HCT116 (cell line): ENCODE results near the gene FHIT.

Source experiments
- EZH2 ChIP-seq: fragments of 200-600 bp; sonication (generic); IDR thresholded peaks from 2 replicates; pipeline ENCODE4 v1.6.1; 2017; ENCODE audit warnings: antibody characterized with exemption, mixed run types
- POLR2A ChIP-seq: IDR thresholded peaks from 2 replicates; pipeline ENCODE4 v1.7.0; 2011; ENCODE audit warnings: borderline replicate concordance; ENCODE audit not compliant: insufficient read depth, insufficient read length; ENCODE audit errors: extremely low read depth
- SIN3A ChIP-seq: IDR thresholded peaks from 2 replicates; pipeline ENCODE4 v1.6.1; 2012; ENCODE audit warnings: low read depth
- YY1 ChIP-seq: IDR thresholded peaks from 2 replicates; pipeline ENCODE4 v1.6.1; 2011; ENCODE audit warnings: low read length, low read depth, moderate library complexity, mild to moderate bottlenecking; ENCODE audit not compliant: insufficient replicate concordance; ENCODE audit errors: extremely low read depth
- ZFX ChIP-seq: fragments of 450-650 bp; IDR thresholded peaks from 2 replicates; pipeline ENCODE4 v1.6.1; 2017
- TF ChIP-seq, protein P1 (sequence below), 3 experiments: fragments of 200-600 bp in 1 of 3; sonication (generic) in 1 of 3; IDR thresholded peaks in 2 of 3; conservative IDR thresholded peaks in 1 of 3; 2 replicates each; pipeline ENCODE4 v1.5.1; 2012 to 2017; ENCODE audit warnings: low read depth in 2 of 3, low read length in 2 of 3, antibody characterized with exemption in 1 of 3, borderline replicate concordance in 1 of 3, control low read depth in 1 of 3, mild to moderate bottlenecking in 1 of 3, mixed read lengths in 1 of 3, mixed run types in 1 of 3, moderate library complexity in 1 of 3; ENCODE audit not compliant: insufficient read depth in 1 of 3
- TF ChIP-seq, protein P2 (sequence below): IDR thresholded peaks from 2 replicates; pipeline ENCODE4 v1.6.1; 2012

DNA sequence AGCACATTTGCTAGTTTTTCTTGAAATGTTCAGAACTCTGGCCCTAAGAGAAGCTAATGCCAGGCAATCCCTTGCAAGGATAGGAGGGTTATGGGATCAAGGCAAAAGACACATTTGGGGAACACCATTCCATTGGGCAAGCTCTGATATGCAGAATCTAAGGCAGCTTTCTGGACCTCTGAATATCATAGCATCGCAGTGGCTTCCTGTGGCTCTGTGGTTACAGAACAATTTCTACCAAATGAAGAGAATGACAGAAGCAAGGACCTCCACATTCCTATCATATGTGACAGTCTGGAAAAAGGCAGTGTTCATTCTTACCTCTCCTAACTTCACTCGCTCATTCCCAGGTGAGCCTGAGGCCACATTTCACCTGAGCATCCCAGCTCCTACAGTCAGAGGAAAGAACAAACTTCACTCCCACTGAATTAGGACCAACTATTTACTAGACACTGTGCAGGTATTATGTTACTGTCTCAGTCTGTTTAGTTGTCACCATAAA lies 1365.3 kb downstream of the FHIT start:
- TF ChIP-seq, protein P1, sequence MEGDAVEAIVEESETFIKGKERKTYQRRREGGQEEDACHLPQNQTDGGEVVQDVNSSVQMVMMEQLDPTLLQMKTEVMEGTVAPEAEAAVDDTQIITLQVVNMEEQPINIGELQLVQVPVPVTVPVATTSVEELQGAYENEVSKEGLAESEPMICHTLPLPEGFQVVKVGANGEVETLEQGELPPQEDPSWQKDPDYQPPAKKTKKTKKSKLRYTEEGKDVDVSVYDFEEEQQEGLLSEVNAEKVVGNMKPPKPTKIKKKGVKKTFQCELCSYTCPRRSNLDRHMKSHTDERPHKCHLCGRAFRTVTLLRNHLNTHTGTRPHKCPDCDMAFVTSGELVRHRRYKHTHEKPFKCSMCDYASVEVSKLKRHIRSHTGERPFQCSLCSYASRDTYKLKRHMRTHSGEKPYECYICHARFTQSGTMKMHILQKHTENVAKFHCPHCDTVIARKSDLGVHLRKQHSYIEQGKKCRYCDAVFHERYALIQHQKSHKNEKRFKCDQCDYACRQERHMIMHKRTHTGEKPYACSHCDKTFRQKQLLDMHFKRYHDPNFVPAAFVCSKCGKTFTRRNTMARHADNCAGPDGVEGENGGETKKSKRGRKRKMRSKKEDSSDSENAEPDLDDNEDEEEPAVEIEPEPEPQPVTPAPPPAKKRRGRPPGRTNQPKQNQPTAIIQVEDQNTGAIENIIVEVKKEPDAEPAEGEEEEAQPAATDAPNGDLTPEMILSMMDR (IDR thresholded peaks at IDR 0.05 in 2 of 3, conservative IDR thresholded peaks at IDR 0.05 in 1 of 3; ENCODE audit: borderline replicate concordance in 1 of 3, insufficient read depth in 1 of 3, low read depth in 2 of 3, low read length in 2 of 3), result no peak
- TF ChIP-seq EZH2 (no peak), YY1 (no peak), POLR2A (no peak), SIN3A (no peak), ZFX (no peak)
- TF ChIP-seq, protein P2, sequence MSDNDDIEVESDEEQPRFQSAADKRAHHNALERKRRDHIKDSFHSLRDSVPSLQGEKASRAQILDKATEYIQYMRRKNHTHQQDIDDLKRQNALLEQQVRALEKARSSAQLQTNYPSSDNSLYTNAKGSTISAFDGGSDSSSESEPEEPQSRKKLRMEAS, result no peak
